ENCODE results near the gene TTC31.
"Not testable (repeated sequence)": the region's sequence is repeated elsewhere in the genome, so short reads cannot be mapped to it uniquely, and the experiment has no call there.

Gene TTC31

GRCh38 chr2:74482801-74483674 is at the start of gene TTC31, which contains the start of gene CCDC142:
TTC31 (plus strand) TSS chr2:74483081; CDS start chr2:74483096, 15 bp downstream.
CCDC142 (minus strand) TSS chr2:74482998; CDS start chr2:74482837, 161 bp downstream.
- DNase-seq: peak; percentile 85 to 100 (median 95)

- DNase-seq: no peak
Measured at GRCh38 chr2:74436111-74436805, 46.6 kb upstream of the TTC31 start.

GRCh38 chr2:74436848-74437695 is 45.8 kb upstream of the TTC31 start:
- no peak for DNase-seq

DNA sequence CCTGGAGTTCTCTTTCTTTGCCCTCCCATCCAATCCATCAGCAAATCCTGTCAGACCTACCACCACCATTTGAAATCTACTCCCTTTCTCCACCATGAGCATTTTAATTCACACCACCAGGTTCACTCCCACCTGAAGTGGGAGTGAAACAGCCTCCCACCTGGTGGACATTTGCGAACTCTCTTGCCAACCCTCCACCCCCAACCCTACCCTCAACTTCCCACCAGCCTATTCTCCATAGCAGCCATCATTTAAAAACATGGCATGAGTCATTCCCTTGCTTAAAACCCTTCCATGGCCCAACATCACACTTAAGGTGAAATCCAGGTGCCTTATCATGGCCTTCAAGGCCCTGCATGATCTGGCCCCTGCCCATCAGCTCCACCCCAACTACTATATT is 44.6 kb upstream of the TTC31 start:
- no peak for DNase-seq

- no peak for DNase-seq
Measured at GRCh38 chr2:74439373-74439772, 43.5 kb upstream of the TTC31 start.

DNA sequence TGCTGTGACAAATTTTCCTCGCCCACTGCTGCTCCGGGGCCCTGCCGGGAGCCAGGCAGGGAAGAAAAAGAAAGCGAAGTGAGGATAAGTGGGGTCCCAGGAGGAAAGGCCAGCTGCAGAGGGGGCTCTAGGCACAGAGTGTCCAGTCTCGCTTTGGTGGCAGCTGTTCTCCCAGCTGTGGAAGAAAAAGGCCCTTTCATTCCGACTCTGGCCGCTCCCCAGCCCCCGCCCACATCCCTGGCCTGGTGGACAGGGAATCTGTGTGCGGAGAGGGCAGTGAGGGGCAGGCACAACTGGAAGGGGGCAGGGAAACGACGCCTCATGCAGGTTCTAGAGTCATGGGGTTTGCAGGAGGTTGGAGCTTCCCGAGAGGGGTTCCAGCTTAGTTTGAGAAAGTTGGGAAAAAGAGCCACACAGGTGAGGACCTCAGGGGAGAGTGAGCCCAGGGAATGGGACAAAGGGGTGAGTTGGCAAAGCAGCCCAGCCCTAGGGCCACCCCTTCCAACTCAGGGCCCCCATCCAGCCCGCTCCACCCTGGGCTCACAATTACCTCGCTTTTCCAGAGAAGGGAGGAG is 43.0 kb upstream of the TTC31 start:
- peak in 57 of 58 donors; percentile 10 to 96 (median 78) for DNase-seq

- peak in 56 of 58 donors; percentile 37 to 95 (median 84) for DNase-seq
Measured at GRCh38 chr2:74440378-74441169, 42.3 kb upstream of the TTC31 start.

- peak in 10 of 58 donors; percentile 14 to 70 (median 52) for DNase-seq
Measured at GRCh38 chr2:74441170-74441689, 41.7 kb upstream of the TTC31 start.

DNA sequence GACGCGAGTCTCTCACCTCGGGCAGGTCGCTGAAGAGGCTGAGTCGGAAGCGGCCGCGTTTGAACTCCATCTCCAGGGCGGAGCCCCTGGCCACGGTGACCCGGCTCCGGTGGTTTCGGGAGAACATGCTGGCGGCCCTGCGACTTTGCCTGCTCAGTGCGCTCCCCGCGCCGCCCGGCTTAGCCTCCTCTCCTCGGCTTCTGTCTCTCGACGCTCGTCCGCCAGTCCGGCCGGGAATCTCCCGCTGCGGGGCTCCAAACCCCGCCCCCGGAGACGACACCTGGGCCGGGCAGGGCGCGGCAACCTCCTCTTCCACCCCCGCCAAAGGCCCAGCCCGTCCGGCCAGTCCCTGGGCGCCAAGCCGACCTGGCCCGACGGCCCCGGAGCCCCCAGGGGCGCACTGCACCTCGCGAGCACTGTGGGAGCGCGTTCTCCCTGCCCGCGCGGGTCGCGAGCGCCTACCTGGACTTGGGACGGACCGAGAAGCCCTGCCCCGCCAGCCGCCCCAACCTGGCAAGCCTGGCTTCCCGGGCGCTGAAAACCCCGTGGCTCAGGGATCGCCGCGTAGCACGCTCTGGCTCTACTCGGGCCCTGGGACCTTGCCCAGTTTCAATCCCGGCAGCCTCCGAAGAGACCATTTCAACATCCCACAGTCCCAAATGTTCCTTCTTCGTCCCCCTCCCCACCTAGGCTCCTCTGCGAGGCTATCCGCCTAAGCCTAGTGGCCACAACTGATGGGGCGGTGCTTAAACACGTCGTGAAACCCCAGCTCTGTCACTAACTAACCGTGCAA is 41.0 kb upstream of the TTC31 start, which contains the start of gene RTKN:
RTKN (minus strand) TSS at position 248 of the 793 bp plus-strand sequence; CDS start at position 127, 121 bp downstream.
- DNase-seq: peak in 5 of 58 donors; percentile 25 to 40 (median 32)

- not testable (repeated sequence) for DNase-seq
Measured at GRCh38 chr2:74442483-74443297, 40.2 kb upstream of the TTC31 start.

DNA sequence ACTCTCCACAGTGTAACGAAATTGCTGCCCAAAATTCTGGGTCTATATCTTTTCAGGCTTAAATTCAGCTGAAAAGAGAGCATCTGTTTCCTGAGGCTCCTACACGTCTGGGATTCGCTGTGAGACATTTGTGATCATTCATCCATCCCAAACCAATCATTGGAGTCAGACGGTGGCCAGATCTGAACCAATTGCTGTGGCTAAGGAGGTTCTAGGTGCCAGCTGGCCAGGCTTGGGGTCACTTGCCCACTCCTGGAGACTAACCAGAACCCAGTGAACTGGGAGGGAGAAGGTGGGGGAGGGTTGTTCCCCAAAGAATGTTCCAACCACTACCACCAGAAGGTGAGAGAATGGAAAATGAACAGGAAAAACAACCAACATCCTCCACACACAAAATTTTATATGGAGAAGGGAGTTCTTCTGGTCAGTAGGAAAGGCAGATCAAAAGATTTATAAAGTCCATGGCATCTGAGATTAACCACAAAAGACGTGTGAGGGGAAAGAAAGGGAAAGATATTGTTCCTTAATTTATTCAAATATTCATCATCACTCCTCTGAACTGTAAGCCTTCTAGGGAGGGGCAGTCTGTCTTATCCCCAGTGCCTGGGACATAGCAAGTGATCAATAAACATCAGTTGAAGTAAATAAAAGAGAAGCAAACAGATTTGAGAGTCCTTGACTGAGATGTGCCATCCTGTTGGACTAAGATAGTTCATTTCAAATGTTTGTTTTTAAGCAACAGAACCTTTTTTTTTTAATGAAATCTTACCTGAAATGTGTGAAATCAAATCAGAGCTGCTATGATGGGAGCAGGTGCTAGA is 38.2 kb upstream of the TTC31 start:
- DNase-seq: no peak

DNA sequence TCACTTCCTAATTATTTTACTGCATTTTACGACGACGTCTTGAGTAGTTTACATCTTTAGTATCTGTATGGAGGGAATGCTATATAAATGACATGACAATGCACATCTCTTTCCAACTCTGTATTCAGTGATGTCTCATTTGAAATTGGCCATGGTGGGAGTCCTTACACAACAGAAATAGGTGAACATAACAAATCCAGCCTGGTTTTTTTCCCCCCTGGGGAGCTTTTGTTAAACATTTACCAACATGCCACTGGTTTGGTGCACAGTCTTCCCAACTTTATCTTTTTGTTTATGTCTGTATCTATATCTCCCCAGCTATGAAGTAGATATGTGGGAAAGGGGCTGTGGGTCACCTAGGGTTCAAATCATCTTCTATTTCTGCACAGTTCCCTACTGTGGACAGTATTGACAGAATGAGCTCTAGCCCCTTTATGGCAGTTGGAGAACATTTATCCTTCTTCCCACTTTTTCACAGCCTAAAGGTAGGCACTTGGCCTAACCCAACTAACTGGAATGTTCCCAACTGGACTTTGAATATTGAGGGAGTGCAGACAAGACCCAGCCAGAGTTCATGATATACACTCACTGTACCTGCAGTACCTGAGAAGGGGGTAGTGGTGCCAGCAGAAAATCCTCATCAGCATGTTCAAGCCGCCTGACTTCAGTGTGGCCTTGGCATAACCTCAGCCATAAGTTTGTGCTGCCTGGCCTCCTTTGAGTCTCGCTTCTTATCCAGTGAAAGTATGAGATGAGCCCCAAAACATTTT is 35.5 kb upstream of the TTC31 start:
- no peak for DNase-seq

GRCh38 chr2:74448771-74449170 is 34.1 kb upstream of the TTC31 start:
- DNase-seq: no peak

DNA sequence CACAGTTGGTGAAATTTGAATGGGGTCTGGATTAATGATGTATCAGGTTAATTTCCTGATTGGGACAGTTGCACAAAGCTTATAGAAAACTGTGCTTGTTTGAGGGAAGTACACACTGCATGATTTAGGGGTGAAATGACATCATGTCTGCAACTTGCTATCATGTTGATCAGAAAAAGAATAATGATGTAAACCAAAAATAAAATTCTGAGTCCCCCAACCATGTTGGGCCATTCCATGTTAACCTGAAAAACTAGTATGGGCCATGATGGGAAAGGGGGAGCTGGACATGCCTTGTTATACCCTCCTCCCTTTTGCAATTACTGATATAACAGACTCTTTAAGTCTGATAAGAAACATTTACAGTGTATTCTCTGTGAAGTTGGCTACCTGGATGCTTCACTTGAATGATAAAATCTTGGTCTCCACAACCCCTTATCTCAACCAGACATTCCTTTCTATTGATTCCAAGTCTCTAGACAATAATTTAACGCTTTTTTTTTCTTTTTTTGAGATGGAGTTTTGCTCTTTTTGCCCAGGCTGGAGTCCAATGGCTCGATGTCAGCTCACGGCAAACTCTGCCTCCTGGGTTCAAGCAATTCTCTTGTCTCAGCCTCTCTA is 32.2 kb upstream of the TTC31 start:
- no peak for DNase-seq

- DNase-seq: peak; percentile 75 to 98 (median 95)
Measured at GRCh38 chr2:74454654-74455511, 28.0 kb upstream of the TTC31 start, which contains the start of gene INO80B. INO80B (plus strand) TSS chr2:74455087; CDS start chr2:74455117, 30 bp downstream.

Measured in anterior cingulate cortex (tissue), 58 donors.